Mucosa of stomach (tissue), 1 donor: ENCODE data around the gene ZCCHC14.
A peak's percentile ranks its signal among the peaks of the same experiment; 100 is the strongest.

Source experiments
- H3K27me3 ChIP-seq: one replicate; pipeline ENCODE4 v1.7.0; 2013; ENCODE audit warnings: mild to moderate bottlenecking, low read length; ENCODE audit not compliant: control insufficient read depth, insufficient read depth
- H3K36me3 ChIP-seq: one replicate; pipeline ENCODE4 v1.7.0; 2013; ENCODE audit warnings: low read length; ENCODE audit not compliant: control insufficient read depth, insufficient read depth
- H3K4me1 ChIP-seq: one replicate; pipeline ENCODE4 v1.7.0; 2013; ENCODE audit warnings: mild to moderate bottlenecking, low read length; ENCODE audit not compliant: control insufficient read depth, insufficient read depth
- H3K4me3 ChIP-seq: one replicate; pipeline ENCODE4 v1.7.0; 2013; ENCODE audit warnings: low read length
- H3K9ac ChIP-seq: one replicate; pipeline ENCODE4 v1.7.0; 2013; ENCODE audit warnings: mild to moderate bottlenecking, low read length, moderate library complexity
- H3K9me3 ChIP-seq: one replicate; pipeline ENCODE4 v1.7.0; 2013; ENCODE audit warnings: mild to moderate bottlenecking, low read length, moderate library complexity; ENCODE audit not compliant: control insufficient read depth
- donor health status: Pancreatic carcinoma.

The ZCCHC14 gene

DNA sequence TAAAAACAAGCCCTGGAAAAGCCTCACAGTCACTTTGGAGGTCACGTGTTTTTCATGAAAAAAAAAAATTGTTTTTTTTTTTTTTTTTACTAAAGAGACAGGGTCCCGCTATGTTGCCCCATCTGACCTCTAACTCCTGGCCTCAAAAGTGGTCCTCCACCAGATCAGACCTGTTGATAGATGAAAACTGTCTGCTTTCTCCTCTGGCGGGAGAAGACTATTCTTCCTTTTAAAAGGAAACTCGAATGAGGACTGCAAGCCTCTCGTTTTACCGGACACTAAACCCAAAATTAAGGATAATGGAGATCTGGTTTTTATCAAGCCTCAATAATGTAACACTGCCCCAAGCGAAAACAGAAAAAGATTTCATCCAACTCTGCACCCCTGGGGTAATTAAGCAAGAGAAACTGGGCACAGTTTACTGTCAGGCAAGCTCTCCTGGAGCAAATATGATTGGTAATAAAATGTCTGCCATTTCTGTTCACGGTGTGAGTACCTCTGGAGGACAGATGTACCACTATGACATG is 25.8 kb downstream of the ZCCHC14 start:
- Histone ChIP-seq H3K27me3 (no peaks in the 10 kb centered on the region), H3K4me1 (peaks cover 32% of the 10 kb centered on the region), H3K4me3 (no peak overlapping the region), H3K36me3 (no peaks in the 10 kb centered on the region), H3K9ac (peak overlapping the region; percentile 32), H3K9me3 (no peaks in the 10 kb centered on the region)

DNA sequence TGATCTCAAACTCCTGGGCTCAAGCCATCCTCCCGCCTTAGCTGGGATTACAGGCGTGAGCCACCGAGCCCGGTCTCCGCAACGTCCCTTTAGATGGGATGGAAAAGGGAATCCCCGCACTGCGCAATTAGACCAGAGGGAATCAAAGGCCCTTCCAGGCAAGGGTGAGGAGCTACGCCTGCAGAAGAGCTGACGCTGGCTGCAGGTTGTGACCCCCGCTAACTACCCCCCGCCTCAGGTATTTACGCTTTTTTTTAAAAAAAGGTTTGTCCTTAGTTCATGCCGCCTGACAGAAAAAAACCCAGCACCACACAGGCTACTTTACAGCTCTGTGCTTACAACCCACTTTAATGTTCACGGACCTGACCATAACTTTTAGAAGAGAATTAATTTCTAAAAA is 26.9 kb downstream of the ZCCHC14 start:
- H3K4me3 ChIP-seq: no peak overlapping the region
- no peaks in the 10 kb centered on the region for H3K9me3 ChIP-seq
- H3K4me1 ChIP-seq: peaks cover 23% of the 10 kb centered on the region
- peak overlapping the region; percentile 42 for H3K9ac ChIP-seq
- no peaks in the 10 kb centered on the region for H3K36me3 ChIP-seq
- no peaks in the 10 kb centered on the region for H3K27me3 ChIP-seq

GRCh38 chr16:87465306-87465705 is 27.5 kb downstream of the ZCCHC14 start:
- Histone ChIP-seq H3K27me3 (no peaks in the 10 kb centered on the region), H3K36me3 (no peaks in the 10 kb centered on the region), H3K9me3 (no peaks in the 10 kb centered on the region), H3K9ac (peak overlapping the region; percentile 42), H3K4me3 (no peak overlapping the region), H3K4me1 (peaks cover 23% of the 10 kb centered on the region)

DNA sequence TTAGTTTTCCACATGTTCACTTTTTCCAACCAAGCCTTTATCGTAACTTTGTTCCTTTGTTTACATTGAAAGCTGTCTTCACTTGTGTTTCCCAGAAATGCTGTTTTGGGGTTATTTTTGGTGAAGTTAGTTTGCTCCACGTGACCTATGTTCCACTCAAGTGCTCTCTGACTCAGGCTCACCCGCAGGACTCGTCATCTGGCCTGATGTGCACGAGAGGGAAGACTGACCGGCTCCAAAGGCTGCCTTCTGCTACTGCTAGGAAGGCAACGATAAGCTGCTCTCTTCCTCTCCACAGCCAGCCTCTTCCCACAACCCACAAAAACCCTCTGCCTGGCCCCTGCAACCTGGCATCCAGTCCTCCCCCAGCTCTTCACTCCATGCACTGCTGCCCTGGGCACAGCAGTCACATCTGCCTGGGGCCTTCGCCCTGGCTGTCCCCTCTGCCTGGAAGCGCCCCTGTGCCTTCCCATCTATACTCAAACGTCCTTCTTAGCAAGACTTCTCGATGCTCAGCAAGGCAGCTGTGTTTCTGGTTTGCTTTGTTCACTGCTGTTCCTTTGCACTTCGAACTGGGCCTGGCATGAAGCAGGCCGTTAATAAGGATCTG is 28.0 kb downstream of the ZCCHC14 start:
- peak overlapping the region; percentile 42 for H3K9ac ChIP-seq
- peaks cover 23% of the 10 kb centered on the region for H3K4me1 ChIP-seq
- H3K27me3 ChIP-seq: no peaks in the 10 kb centered on the region
- H3K9me3 ChIP-seq: no peaks in the 10 kb centered on the region
- H3K36me3 ChIP-seq: no peaks in the 10 kb centered on the region
- no peak overlapping the region for H3K4me3 ChIP-seq

- no peaks in the 10 kb centered on the region for H3K27me3 ChIP-seq
- no peaks in the 10 kb centered on the region for H3K9me3 ChIP-seq
- H3K4me3 ChIP-seq: no peak overlapping the region
- no peaks in the 10 kb centered on the region for H3K36me3 ChIP-seq
- peak overlapping the region; percentile 42 for H3K9ac ChIP-seq
- peaks cover 23% of the 10 kb centered on the region for H3K4me1 ChIP-seq
Measured at GRCh38 chr16:87463722-87464690, 28.8 kb downstream of the ZCCHC14 start.

GRCh38 chr16:87461466-87461991 is 31.3 kb downstream of the ZCCHC14 start:
- Histone ChIP-seq H3K9me3 (no peaks in the 10 kb centered on the region), H3K4me3 (no peak overlapping the region), H3K9ac (peak overlapping the region; percentile 55), H3K27me3 (no peaks in the 10 kb centered on the region), H3K4me1 (peaks cover 23% of the 10 kb centered on the region), H3K36me3 (no peaks in the 10 kb centered on the region)

- no peak overlapping the region for H3K4me3 ChIP-seq
- no peaks in the 10 kb centered on the region for H3K36me3 ChIP-seq
- H3K9ac ChIP-seq: no peak overlapping the region
- H3K4me1 ChIP-seq: peaks cover 23% of the 10 kb centered on the region
- H3K27me3 ChIP-seq: no peaks in the 10 kb centered on the region
- H3K9me3 ChIP-seq: no peaks in the 10 kb centered on the region
Measured at GRCh38 chr16:87460936-87461335, 31.9 kb downstream of the ZCCHC14 start.

- no peaks in the 10 kb centered on the region for H3K27me3 ChIP-seq
- no peak overlapping the region for H3K4me3 ChIP-seq
- no peaks in the 10 kb centered on the region for H3K9me3 ChIP-seq
- no peak overlapping the region for H3K9ac ChIP-seq
- H3K36me3 ChIP-seq: no peaks in the 10 kb centered on the region
- H3K4me1 ChIP-seq: peaks cover 12% of the 10 kb centered on the region
Measured at GRCh38 chr16:87459833-87460232, 33.0 kb downstream of the ZCCHC14 start.

DNA sequence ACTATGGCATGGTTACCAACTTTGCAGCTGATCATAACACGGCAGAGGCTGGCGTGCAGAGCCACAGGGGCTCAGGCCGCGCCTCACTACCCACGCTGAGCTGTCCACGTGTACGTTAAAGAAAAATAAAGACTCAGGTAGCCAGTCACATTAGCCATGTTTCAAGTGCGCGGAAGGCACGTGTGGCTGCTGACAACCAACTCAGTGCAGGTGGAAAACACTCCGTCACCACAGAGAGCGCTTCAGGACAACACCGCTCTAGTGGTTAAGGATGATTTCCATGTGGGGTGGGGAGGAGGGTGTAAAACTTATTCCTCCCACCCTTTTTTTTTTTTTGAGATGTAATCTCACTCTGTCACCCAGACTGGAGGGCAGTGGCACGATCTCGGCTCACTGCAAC is 33.8 kb downstream of the ZCCHC14 start:
- H3K4me1 ChIP-seq: peaks cover 4% of the 10 kb centered on the region
- H3K36me3 ChIP-seq: no peaks in the 10 kb centered on the region

GRCh38 chr16:87458424-87458915 is 34.4 kb downstream of the ZCCHC14 start:
- Histone ChIP-seq H3K9ac (no peak overlapping the region), H3K36me3 (no peaks in the 10 kb centered on the region), H3K4me3 (no peak overlapping the region), H3K4me1 (no peaks in the 10 kb centered on the region), H3K9me3 (no peaks in the 10 kb centered on the region), H3K27me3 (no peaks in the 10 kb centered on the region)

More for the DNA sequence above, 33.8 kb downstream of the ZCCHC14 start:
- no peak overlapping the region for H3K4me3 ChIP-seq
- H3K27me3 ChIP-seq: no peaks in the 10 kb centered on the region
- no peaks in the 10 kb centered on the region for H3K9me3 ChIP-seq
- H3K9ac ChIP-seq: no peak overlapping the region

DNA sequence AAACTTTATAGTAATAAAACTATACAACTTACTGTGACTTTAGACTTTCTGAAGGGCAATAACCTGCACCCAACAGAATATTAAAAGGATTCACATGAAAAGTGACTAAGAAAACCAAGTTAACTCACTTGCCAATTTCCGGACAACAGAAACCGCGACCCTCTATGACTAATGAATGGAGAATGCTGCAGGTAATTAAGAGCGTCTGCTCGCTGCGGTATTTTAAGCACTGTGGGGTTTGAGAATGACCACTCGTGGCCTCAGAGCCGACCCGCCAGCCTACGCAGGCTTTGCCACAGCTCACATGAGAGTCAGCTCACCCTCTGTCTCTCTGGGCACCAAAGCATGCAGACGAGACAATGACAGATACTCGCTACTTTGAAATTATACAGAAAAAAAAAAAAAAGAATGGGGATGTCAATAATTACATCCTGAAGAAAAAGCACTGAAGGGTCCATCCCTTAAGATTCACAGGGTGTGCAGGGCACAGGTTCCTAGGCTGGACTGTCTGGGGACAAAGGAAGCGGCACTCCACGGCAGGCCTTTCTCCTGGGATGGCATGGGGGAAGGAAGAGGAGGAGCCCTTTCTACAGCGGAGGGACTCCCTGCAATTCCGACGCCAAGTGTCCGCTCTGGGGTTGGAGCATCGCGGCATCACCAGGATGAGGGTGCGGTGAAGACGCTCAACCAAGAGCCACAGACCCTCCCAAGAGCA is 35.0 kb downstream of the ZCCHC14 start:
- H3K4me3 ChIP-seq: no peak overlapping the region
- no peak overlapping the region for H3K9ac ChIP-seq
- no peaks in the 10 kb centered on the region for H3K4me1 ChIP-seq
- no peaks in the 10 kb centered on the region for H3K36me3 ChIP-seq
- no peaks in the 10 kb centered on the region for H3K27me3 ChIP-seq
- H3K9me3 ChIP-seq: no peaks in the 10 kb centered on the region
